HG02973 (cell line): ENCODE results near the gene FER.
"Not testable (repeated sequence)": the region's sequence is repeated elsewhere in the genome, so short reads cannot be mapped to it uniquely, and the experiment has no call there.

Experiments used
- ATAC-seq: cut with Tn5 transposase; IDR thresholded peaks from one replicate; pipeline ENCODE4 v1.9.1; 2021; ENCODE audit warnings: moderate library complexity; ENCODE audit not compliant: unreplicated experiment

The FER gene

GRCh38 chr5:108946008-108946407 lies 198.3 kb downstream of the FER start:
- ATAC-seq: no peak

- no peak for ATAC-seq
Observed at GRCh38 chr5:108947164-108947563, 199.5 kb downstream of the FER start.

GRCh38 chr5:108950276-108950675 lies 202.6 kb downstream of the FER start:
- ATAC-seq: no peak

- ATAC-seq: no peak
Observed at GRCh38 chr5:108953940-108954339, 206.2 kb downstream of the FER start.

- ATAC-seq: no peak
Observed at GRCh38 chr5:108957333-108957732, 209.6 kb downstream of the FER start.

- ATAC-seq: no peak
Observed at GRCh38 chr5:108966910-108967309, 219.2 kb downstream of the FER start.

GRCh38 chr5:108974594-108974993 lies 226.9 kb downstream of the FER start:
- no peak for ATAC-seq

GRCh38 chr5:108975697-108976096 lies 228.0 kb downstream of the FER start:
- ATAC-seq: no peak

- ATAC-seq: no peak
Observed at GRCh38 chr5:108983461-108984092, 235.9 kb downstream of the FER start.

GRCh38 chr5:108989761-108990392 lies 242.2 kb downstream of the FER start:
- no peak for ATAC-seq

- not testable (repeated sequence) for ATAC-seq
Observed at GRCh38 chr5:108992396-108993085, 244.8 kb downstream of the FER start.

- not testable (repeated sequence) for ATAC-seq
Observed at GRCh38 chr5:108993440-108993839, 245.7 kb downstream of the FER start.

GRCh38 chr5:108997720-108998119 lies 250.0 kb downstream of the FER start:
- ATAC-seq: no peak

- no peak for ATAC-seq
Observed at GRCh38 chr5:108998216-108998615, 250.5 kb downstream of the FER start.

GRCh38 chr5:109003928-109004327 lies 256.2 kb downstream of the FER start:
- ATAC-seq: peak; percentile 58

- no peak for ATAC-seq
Observed at GRCh38 chr5:109005297-109006009, 257.8 kb downstream of the FER start.

GRCh38 chr5:109006129-109006528 lies 258.4 kb downstream of the FER start:
- ATAC-seq: no peak

GRCh38 chr5:109016300-109016699 lies 268.6 kb downstream of the FER start:
- ATAC-seq: no peak

- no peak for ATAC-seq
Observed at GRCh38 chr5:109022056-109022455, 274.4 kb downstream of the FER start.

GRCh38 chr5:109025729-109026128 lies 278.0 kb downstream of the FER start:
- not testable (repeated sequence) for ATAC-seq

GRCh38 chr5:109027983-109028607 lies 280.4 kb downstream of the FER start:
- ATAC-seq: no peak
